ENCODE data around the gene NDUFV2. TPM values are rescaled to one million over a fixed set of nuclear protein-coding genes. Genes with fewer than 3 reads are reported as not detected.

Gene NDUFV2
- total and polyA plus RNA-seq, 2 of the 13 experiments (the other 11 are each of a cell fraction or from before 2014, with no cell fraction given): 216 to 299 TPM

DNA sequence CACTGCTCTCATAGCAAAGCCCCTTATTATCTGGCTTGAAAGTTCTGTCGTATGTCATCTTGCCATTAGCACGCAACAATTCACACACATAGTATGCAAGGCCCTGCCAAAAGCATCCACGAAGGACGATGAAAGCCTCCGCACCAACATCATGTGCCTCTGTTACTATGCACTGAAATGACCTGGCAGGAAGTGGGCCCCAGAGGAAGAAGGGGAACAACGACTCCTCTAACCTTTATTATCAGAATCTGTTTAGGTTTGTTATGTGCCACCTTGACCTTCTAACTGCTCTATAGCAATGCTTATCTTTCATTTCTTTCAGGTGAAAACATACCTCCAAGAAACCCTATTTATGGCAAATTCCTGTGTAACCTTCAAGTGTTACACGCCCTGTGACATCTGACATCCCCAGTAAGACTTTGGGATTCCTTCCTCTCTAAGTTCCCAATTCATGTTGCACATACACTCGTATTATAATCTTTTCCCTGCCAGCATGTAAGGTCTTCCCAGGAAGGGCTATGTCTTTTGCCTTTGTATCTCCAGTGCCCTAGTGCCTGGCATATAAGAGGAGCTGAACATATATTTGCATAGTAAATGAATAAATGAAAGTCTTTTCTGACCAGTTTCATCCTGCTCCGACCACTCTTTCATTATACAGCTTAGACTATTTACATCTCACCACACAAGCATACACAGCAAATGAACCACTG is 7.0 kb upstream of the NDUFV2 start (continued):
- TF ChIP-seq ZNF101 (CRISPR knock-in tag; IDR thresholded peaks at IDR 0.05; ENCODE audit: borderline replicate concordance, low read depth) (no peak), HNF4G (IDR thresholded peaks at IDR 0.05; ENCODE audit: borderline replicate concordance, low read depth, low read length) (no peak), HNF4G (CRISPR knock-in tag; IDR thresholded peaks at IDR 0.05; ENCODE audit: borderline replicate concordance, low read depth) (no peak), JDP2 (CRISPR knock-in tag; IDR thresholded peaks at IDR 0.05; ENCODE audit: borderline replicate concordance) (no peak), ZNF547 (CRISPR knock-in tag; IDR thresholded peaks at IDR 0.05) (no peak), ZNF224 (CRISPR knock-in tag; IDR thresholded peaks at IDR 0.05) (no peak), TCF7L2 (IDR thresholded peaks at IDR 0.05; ENCODE audit: low read depth, low read length) (no peak), HMG20A (CRISPR knock-in tag; IDR thresholded peaks at IDR 0.05; ENCODE audit: borderline replicate concordance) (peak; percentile 24; the same call in 1 of the 2 replicates), GPN1 (CRISPR knock-in tag; IDR thresholded peaks at IDR 0.05; ENCODE audit: borderline replicate concordance) (no peak), ZNF607 (CRISPR knock-in tag; IDR thresholded peaks at IDR 0.05; ENCODE audit: borderline replicate concordance) (no peak), SOX5 (CRISPR knock-in tag; IDR thresholded peaks at IDR 0.05; ENCODE audit: borderline replicate concordance) (peak; percentile 39; the same call in 1 of the 2 replicates), CENPT (CRISPR knock-in tag; IDR thresholded peaks at IDR 0.05; ENCODE audit: low read depth) (no peak), ATF1 (CRISPR knock-in tag; IDR thresholded peaks at IDR 0.05) (no peak), SMAD1 (CRISPR knock-in tag; IDR thresholded peaks at IDR 0.05; ENCODE audit: borderline replicate concordance, low read depth) (no peak)
- TF ChIP-seq, protein P1, sequence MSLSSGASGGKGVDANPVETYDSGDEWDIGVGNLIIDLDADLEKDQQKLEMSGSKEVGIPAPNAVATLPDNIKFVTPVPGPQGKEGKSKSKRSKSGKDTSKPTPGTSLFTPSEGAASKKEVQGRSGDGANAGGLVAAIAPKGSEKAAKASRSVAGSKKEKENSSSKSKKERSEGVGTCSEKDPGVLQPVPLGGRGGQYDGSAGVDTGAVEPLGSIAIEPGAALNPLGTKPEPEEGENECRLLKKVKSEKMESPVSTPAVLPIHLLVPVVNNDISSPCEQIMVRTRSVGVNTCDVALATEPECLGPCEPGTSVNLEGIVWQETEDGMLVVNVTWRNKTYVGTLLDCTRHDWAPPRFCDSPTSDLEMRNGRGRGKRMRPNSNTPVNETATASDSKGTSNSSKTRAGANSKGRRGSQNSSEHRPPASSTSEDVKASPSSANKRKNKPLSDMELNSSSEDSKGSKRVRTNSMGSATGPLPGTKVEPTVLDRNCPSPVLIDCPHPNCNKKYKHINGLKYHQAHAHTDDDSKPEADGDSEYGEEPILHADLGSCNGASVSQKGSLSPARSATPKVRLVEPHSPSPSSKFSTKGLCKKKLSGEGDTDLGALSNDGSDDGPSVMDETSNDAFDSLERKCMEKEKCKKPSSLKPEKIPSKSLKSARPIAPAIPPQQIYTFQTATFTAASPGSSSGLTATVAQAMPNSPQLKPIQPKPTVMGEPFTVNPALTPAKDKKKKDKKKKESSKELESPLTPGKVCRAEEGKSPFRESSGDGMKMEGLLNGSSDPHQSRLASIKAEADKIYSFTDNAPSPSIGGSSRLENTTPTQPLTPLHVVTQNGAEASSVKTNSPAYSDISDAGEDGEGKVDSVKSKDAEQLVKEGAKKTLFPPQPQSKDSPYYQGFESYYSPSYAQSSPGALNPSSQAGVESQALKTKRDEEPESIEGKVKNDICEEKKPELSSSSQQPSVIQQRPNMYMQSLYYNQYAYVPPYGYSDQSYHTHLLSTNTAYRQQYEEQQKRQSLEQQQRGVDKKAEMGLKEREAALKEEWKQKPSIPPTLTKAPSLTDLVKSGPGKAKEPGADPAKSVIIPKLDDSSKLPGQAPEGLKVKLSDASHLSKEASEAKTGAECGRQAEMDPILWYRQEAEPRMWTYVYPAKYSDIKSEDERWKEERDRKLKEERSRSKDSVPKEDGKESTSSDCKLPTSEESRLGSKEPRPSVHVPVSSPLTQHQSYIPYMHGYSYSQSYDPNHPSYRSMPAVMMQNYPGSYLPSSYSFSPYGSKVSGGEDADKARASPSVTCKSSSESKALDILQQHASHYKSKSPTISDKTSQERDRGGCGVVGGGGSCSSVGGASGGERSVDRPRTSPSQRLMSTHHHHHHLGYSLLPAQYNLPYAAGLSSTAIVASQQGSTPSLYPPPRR (CRISPR knock-in tag; IDR thresholded peaks at IDR 0.05; ENCODE audit: borderline replicate concordance): 0 out of 2 replicates have a peak, but pooled peaks have one; percentile 6
- TF ChIP-seq, protein P2, sequence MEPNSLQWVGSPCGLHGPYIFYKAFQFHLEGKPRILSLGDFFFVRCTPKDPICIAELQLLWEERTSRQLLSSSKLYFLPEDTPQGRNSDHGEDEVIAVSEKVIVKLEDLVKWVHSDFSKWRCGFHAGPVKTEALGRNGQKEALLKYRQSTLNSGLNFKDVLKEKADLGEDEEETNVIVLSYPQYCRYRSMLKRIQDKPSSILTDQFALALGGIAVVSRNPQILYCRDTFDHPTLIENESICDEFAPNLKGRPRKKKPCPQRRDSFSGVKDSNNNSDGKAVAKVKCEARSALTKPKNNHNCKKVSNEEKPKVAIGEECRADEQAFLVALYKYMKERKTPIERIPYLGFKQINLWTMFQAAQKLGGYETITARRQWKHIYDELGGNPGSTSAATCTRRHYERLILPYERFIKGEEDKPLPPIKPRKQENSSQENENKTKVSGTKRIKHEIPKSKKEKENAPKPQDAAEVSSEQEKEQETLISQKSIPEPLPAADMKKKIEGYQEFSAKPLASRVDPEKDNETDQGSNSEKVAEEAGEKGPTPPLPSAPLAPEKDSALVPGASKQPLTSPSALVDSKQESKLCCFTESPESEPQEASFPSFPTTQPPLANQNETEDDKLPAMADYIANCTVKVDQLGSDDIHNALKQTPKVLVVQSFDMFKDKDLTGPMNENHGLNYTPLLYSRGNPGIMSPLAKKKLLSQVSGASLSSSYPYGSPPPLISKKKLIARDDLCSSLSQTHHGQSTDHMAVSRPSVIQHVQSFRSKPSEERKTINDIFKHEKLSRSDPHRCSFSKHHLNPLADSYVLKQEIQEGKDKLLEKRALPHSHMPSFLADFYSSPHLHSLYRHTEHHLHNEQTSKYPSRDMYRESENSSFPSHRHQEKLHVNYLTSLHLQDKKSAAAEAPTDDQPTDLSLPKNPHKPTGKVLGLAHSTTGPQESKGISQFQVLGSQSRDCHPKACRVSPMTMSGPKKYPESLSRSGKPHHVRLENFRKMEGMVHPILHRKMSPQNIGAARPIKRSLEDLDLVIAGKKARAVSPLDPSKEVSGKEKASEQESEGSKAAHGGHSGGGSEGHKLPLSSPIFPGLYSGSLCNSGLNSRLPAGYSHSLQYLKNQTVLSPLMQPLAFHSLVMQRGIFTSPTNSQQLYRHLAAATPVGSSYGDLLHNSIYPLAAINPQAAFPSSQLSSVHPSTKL (CRISPR knock-in tag; IDR thresholded peaks at IDR 0.05): no peak; the same call in 1 of the 2 replicates
- TF ChIP-seq, protein P3, sequence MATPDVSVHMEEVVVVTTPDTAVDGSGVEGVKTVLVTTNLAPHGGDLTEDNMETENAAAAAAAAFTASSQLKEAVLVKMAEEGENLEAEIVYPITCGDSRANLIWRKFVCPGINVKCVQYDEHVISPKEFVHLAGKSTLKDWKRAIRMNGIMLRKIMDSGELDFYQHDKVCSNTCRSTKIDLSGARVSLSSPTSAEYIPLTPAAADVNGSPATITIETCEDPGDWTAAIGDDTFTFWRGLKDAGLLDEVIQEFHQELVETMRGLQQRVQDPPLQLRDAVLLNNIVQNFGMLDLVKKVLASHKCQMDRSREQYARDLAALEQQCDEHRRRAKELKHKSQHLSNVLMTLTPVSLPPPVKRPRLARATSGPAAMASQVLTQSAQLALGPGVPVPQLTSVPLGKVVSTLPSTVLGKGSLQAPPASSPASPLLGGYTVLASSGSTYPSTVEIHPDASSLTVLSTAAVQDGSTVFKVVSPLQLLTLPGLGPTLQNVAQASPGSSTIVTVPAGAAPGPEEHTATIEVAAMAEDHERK (CRISPR knock-in tag; IDR thresholded peaks at IDR 0.05; ENCODE audit: low read depth): no peak
